IPS-15b (cell line): ENCODE measurements around the gene JUND.

Experiments used
- H3K27me3 ChIP-seq: one replicate; pipeline ENCODE4 v1.6.1; 2013; ENCODE audit warnings: low read length; ENCODE audit not compliant: control insufficient read depth, insufficient read depth
- H3K36me3 ChIP-seq: one replicate; pipeline ENCODE4 v1.6.1; 2013; ENCODE audit warnings: low read length; ENCODE audit not compliant: control insufficient read depth, insufficient read depth
- H3K4me1 ChIP-seq: one replicate; pipeline ENCODE4 v1.6.1; 2013; ENCODE audit warnings: mild to moderate bottlenecking, low read length; ENCODE audit not compliant: control insufficient read depth, insufficient read depth
- H3K4me3 ChIP-seq: one replicate; pipeline ENCODE4 v1.5.1; 2013; ENCODE audit warnings: low read depth, low read length
- H3K9ac ChIP-seq: one replicate; pipeline ENCODE4 v1.6.1; 2013; ENCODE audit warnings: low read depth, mild to moderate bottlenecking, low read length
- H3K9me3 ChIP-seq: one replicate; pipeline ENCODE4 v1.6.1; 2013; ENCODE audit warnings: mild to moderate bottlenecking, low read length; ENCODE audit not compliant: control insufficient read depth, insufficient read depth

The JUND gene

DNA sequence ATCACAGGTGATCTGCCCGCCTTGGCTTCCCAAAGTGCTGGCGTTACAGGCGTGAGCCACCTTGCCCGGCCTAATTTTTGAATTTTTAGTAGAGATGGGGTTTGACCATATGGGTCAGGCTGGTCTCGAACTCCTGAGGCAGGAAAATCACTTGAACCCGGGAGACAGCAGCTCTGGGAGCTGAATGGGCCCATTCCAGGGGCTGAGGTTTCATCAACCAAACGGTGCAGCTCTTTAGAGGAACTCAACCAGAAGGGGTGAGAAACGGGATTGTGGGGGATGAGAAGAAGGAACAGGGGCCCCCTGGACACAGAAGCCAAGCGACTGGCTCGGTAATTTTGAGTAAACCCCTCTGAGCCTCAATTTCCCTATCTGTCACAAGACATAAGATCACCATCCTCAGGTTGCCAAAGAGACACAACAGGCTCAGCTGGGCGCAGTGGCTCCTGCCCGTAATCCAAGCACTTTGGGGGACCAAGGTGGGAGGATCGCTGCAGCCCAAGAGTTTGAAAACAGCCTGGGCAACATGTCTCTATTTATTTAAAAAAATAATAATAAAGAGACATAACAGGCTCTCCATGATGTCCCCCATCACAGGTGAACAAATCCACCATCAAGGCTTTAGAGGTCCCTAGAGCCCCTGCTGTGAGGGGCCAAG, 7.7 kb downstream of the JUND start:
- peaks cover 7% of the 10 kb centered on the region for H3K36me3 ChIP-seq
- no peaks in the 10 kb centered on the region for H3K4me1 ChIP-seq
- H3K9ac ChIP-seq, result no peak overlapping the region
- H3K27me3 ChIP-seq, result no peaks in the 10 kb centered on the region
- H3K4me3 ChIP-seq, result no peak overlapping the region
- H3K9me3 ChIP-seq, result no peaks in the 10 kb centered on the region

DNA sequence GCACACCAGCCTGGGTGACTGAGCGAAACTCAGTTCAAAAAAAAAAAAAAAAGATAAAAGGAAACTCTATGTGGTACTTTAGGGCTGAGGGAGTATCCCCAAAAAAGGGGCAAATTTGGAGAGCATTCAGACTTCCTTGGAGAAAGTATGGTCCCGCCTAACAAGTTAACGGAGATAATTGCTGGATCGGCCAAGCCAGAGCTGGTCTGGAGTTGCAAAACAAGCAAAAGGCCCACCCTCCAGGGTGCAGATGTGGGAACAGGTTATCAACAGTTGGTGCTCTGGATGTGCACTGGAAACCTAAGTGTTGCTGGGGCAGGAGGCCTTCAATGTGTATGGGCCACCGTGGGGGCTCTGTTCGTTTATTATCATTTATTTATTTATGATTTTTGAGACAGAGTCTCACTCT, 10.0 kb downstream of the JUND start:
- peaks cover 4% of the 10 kb centered on the region for H3K36me3 ChIP-seq
- no peak overlapping the region for H3K9ac ChIP-seq
- H3K4me1 ChIP-seq, result no peaks in the 10 kb centered on the region
- no peak overlapping the region for H3K4me3 ChIP-seq
- H3K27me3 ChIP-seq, result no peaks in the 10 kb centered on the region
- no peaks in the 10 kb centered on the region for H3K9me3 ChIP-seq

DNA sequence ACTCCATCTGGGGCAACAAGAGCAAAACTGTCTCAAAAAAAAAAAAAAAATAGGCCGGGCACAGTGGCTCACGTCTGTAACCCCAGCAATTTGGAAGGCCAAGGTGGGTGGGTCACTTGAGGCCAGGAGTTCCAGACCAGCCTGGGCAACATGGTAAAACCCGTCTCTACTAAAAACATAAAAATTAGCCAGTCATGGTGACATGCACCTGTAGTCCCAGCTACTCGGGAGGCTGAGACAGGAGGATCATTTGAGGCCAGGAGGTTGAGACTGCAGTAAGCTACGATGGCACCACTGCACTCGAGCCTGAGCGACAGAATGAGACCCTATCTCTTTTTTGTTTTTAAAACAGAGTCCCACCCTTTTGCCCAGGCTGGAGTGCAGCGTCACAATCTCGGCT, 11.1 kb downstream of the JUND start:
- no peaks in the 10 kb centered on the region for H3K4me1 ChIP-seq
- H3K9me3 ChIP-seq, result no peaks in the 10 kb centered on the region
- H3K9ac ChIP-seq, result no peak overlapping the region
- no peaks in the 10 kb centered on the region for H3K27me3 ChIP-seq
- no peak overlapping the region for H3K4me3 ChIP-seq
- peaks cover 4% of the 10 kb centered on the region for H3K36me3 ChIP-seq

DNA sequence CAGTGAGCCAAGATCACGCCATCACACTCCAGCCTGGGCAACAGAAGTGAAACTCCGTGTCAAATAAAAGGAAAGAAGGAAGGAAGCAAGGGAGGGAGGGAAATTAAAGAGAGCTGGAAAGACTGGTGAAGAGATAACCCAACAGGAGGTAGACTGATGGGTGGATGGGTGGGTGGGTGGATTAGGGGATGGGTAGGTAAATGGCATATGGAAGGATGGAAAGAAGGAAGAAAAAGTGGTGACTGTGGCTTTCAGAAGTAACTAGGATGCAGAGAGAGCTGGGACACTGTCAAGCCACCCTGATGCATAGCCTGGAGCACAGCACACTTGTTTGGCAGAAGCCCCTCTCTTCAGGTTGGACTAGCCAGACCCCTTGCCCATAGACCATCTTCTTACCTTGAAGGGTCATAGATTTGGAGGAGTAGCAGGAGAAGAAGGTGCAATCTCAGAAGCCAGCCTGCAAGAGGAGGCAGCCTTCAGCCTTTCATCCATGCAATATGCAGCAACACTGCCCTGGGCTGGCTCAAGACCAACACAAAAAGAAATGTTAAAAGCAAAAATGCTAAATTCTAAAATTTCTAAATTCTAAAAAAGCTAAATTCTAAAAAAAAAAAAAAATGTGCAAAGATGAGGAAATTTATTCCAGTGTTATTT, 12.2 kb downstream of the JUND start:
- H3K36me3 ChIP-seq, result no peaks in the 10 kb centered on the region
- no peaks in the 10 kb centered on the region for H3K27me3 ChIP-seq
- no peak overlapping the region for H3K9ac ChIP-seq
- H3K9me3 ChIP-seq, result no peaks in the 10 kb centered on the region
- H3K4me3 ChIP-seq, result no peak overlapping the region
- no peaks in the 10 kb centered on the region for H3K4me1 ChIP-seq

DNA sequence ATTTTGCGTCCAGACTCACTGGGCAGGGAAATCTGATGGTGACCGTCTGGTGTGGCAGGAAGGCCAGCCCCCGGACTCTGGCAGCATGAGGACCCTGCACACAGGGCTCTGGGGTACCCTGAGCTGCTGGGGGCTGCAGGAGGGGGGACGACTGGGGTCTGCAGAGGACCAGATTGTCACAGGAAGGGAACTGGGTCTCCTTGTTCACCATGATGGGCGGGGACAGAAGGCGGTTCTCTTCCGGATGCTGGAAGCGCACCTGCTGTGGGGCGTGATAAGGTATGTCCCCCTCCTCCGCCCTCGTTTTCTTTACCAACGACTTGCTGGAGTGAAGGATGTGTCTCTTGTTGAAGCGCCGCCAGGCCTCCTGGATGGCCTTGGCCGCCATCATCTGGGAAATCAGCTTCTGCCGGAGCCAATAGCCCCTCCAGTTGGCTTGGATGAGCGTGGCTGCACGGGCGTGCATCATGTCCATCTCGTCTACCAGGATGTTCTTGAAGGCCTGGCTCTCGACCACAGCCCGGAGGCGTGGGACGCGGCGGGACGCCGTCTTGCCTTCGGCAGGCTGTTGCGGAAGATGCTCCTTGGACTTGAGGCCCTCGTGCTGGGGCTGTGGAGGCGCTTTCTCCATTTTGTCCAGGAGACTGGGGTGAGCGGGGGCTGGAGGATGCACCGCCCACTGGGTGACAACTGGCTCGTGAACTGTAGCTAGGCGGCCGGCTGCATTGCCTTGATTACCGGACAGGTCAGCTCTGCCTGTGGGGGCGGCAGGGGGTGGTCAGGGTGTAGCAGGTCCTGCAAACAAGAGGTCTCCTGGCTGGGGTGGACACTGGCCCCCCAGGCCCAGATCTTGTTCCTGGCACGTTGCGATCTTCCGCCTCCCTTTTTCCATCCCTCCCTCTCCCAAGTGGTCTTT, 14.4 kb downstream of the JUND start:
- H3K36me3 ChIP-seq, result no peaks in the 10 kb centered on the region
- H3K9ac ChIP-seq, result no peak overlapping the region
- no peak overlapping the region for H3K4me3 ChIP-seq
- no peaks in the 10 kb centered on the region for H3K9me3 ChIP-seq
- no peaks in the 10 kb centered on the region for H3K27me3 ChIP-seq
- H3K4me1 ChIP-seq, result no peaks in the 10 kb centered on the region

DNA sequence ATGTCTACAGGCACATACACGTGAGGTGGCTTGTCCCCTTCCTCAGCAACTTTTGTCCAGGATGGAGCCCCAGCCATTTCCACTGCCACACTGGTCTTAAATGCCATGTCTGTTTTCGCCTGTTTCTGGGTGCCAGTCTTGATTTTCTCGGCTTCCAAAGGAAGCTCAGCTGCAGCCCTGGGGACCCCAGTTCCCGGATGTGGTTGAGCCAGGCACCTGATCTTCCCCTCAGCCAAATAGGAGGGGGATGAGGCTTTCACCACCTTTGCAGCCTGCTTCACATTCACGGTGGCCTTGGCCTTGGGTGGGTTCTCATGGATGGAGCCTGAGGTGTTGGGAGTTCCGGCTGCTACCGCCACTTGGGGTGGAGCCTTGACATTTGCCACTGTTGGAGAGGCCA, 15.8 kb downstream of the JUND start:
- no peaks in the 10 kb centered on the region for H3K4me1 ChIP-seq
- H3K27me3 ChIP-seq, result no peaks in the 10 kb centered on the region
- no peak overlapping the region for H3K9ac ChIP-seq
- no peaks in the 10 kb centered on the region for H3K36me3 ChIP-seq
- H3K9me3 ChIP-seq, result no peaks in the 10 kb centered on the region
- H3K4me3 ChIP-seq, result no peak overlapping the region

DNA sequence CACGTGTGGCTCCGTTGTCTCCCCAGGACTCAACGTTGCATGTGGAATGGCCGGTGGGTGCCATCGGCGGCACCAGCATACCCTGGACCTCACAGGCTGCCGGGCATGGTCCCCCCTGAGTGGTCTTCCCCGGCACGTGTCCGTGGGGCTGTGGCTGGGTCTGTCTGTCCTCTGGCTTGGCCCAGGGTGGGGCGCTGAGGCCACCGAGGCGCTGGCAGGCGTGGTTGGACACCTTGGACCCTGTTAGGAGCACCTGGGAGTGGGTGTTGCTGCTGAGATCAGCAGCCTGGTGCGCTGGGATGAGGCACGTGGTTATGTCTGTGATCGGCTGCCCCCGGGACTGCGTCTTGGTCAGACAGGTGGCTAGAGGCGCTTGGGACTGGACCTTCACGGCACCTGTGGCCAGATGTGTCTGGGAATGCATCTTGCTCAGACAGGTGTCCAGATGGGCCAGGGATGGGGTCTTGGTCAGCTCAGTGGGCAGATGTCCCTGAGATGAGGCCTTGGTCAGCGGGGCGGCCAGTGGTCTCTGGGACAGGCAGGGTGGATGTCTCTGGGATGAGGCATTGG, 16.4 kb downstream of the JUND start:
- Histone ChIP-seq H3K36me3 (no peaks in the 10 kb centered on the region), H3K4me1 (no peaks in the 10 kb centered on the region), H3K4me3 (no peak overlapping the region), H3K27me3 (no peaks in the 10 kb centered on the region), H3K9ac (no peak overlapping the region), H3K9me3 (no peaks in the 10 kb centered on the region)

DNA sequence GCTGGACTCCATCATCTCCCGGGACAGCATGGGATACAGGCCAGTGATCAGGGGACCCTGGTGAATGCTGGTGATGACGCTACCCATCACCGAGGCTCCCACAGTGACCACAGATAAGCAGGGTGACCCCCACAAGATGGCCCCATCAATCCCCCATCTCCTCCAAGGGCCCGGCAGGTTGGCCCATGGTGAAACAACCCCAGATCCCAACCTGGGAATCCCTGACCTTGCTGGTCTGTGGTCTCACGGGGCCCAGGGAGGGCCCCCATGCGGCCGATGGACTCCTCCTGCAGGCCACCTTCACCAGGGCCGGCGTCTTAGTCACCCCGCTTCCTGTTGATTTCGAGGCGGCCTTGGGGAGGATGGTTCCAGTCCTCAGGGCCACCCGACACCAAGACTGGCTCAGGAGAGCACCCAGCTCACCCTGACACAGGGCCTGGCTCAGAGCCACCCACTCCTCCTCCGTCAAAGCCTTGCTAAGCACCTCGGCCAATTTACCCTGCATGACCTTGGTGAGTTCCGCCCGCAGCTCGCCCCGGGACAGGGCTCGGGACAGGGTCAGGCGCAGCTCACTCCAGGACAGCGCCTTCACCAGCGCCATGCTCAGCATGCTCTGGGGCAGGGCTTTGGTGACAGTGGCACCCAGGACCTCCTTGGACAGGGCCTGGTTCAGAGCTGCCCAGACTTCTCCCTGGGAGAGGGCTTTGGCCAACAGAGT, 17.1 kb downstream of the JUND start:
- Histone ChIP-seq H3K27me3 (no peaks in the 10 kb centered on the region), H3K4me3 (no peak overlapping the region), H3K9ac (no peak overlapping the region), H3K36me3 (no peaks in the 10 kb centered on the region), H3K9me3 (no peaks in the 10 kb centered on the region), H3K4me1 (no peaks in the 10 kb centered on the region)

DNA sequence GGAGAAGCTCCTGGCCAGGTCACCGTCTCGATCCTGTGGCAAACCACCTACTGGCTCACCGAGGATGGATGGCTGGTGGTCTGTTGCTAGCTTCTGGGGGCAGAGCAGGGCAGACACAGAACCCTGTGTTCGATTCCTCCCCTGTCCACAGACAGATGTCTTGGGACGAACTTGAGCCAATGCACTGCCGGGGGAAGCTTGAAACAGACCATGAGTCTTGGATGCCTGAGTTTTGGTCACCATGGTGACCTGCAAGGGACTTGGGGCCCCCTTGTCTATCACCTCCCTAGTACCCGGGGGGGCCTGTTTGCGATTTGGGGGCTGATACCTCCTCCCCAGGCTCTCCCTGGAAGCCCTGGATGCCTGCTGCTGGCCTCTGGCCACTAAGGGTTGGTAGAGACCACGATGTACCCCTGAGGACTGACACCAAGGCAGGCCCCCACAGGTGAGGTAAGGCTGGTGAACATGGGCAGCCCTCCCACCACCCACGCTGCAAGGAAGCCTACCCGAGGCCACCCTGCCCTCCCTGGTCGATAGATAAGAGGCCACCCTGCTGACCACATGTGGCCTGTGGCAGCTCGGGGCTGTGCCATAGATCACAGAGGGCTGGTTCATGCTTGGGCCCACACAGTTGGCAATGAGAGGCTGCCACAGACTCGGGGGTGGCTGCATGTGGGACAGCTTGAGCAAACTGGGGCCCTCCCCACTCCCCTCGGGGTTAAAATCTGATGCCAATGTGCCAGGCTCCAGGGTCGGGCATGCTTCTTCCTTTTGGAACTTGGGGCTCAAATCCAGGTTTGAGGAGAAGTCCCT, 17.9 kb downstream of the JUND start:
- H3K36me3 ChIP-seq, result no peaks in the 10 kb centered on the region
- H3K4me1 ChIP-seq, result no peaks in the 10 kb centered on the region
- H3K9ac ChIP-seq, result no peak overlapping the region
- H3K4me3 ChIP-seq, result no peak overlapping the region
- no peaks in the 10 kb centered on the region for H3K9me3 ChIP-seq
- no peaks in the 10 kb centered on the region for H3K27me3 ChIP-seq

DNA sequence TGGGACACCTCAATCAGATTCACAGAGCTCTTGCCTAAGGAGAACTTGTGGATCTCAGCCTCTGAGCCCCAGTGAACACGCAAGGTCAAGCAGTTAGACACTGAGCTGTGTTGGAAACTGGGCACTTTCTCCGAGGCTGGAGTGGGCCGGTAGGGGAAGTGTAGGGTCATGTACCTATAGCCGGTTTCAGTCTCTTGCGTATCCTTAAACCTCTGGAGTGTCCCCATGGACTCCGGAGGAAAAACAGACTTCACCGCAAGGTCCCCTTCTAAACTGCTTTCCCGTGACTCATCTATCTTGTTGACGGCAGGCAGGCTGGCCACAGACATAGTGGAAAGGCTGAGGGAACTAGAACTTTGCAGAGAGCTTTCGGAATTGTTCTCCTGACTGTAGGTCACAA, 18.5 kb downstream of the JUND start:
- Histone ChIP-seq H3K9me3 (no peaks in the 10 kb centered on the region), H3K4me1 (no peaks in the 10 kb centered on the region), H3K36me3 (no peaks in the 10 kb centered on the region), H3K27me3 (no peaks in the 10 kb centered on the region), H3K9ac (no peak overlapping the region), H3K4me3 (no peak overlapping the region)

DNA sequence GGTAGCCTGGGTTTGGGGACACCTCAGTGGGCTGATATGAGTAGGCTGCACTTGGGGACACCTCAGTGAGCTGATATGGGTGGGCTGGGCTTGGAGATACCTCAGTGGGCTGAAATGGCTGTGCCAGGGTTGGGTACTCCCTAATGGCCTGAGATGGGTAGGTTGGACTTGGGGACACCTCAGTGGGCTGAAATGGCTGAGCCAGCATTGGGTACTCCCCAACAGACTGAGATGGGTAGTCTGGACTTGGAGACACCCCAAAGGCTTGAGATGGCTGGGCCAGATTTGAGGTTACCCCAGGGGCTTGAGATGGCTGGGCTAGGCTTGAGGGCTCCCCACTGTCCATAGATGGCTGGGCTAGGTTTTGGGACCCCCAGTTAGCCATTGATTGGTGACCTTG, 19.3 kb downstream of the JUND start:
- Histone ChIP-seq H3K9me3 (no peaks in the 10 kb centered on the region), H3K4me3 (no peak overlapping the region), H3K27me3 (no peaks in the 10 kb centered on the region), H3K9ac (no peak overlapping the region), H3K4me1 (no peaks in the 10 kb centered on the region), H3K36me3 (no peaks in the 10 kb centered on the region)
